ENCODE results near the gene ERVFRD-1.
"Not testable (repeated sequence)": the region's sequence is repeated elsewhere in the genome, so short reads cannot be mapped to it uniquely, and the experiment has no call there.

Gene ERVFRD-1

DNA sequence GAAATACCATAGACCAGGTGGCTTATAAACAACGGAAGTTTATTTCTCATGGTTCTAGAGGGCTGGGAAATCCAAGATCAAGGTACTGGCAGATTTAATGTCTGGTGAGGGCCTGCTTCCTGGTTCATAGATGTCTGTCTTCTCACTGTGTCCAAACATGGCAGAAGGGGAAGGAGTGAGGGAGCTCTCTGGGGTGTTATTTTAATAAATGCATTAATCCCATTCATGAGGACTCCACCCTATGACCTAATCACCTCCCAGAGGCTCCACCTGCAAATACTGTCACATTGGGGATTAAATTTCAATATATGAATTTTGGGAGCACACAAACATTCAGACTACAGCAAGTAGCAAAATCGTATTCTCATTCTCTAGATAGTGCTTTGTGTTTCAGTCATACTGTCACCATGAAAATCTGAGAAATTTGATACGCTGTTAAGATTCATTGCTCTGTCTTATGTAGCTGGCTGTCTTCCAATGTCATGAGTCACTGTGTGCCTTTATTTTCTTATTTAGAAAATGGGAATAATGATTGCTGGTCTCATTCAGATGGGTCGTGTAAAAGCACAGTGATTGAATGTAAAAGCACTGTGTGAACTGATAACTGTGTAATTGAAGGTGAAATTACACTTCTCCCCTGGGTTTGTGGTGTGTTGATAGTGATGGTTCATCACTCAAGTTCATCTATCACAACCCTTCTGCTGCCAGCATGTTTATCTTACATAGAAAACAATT is 8.9 kb upstream of the ERVFRD-1 start:
- Histone ChIP-seq H3K27ac (no peak overlapping the region), H3K4me3 (no peak overlapping the region), H3K9ac (no peak overlapping the region), H3K27me3 (no peaks in the 10 kb centered on the region), H3K9me3 (replicated peaks in 1 of 11) (peaks cover 0 to 20% (median 13%) of the 10 kb centered on the region in 11 experiments; a peak in 11 of 22 replicates), H3K4me1 (peaks cover 0 to 11% (median 3%) of the 10 kb centered on the region in 10 experiments; a peak in 7 of 20 replicates), H4K20me1 (peaks cover 0 to 40% (median 12%) of the 10 kb centered on the region in 11 experiments; a peak in 10 of 22 replicates), H3K36me3 (peaks cover under 1 to 44% (median 16%) of the 10 kb centered on the region in 11 experiments; a peak in 15 of 22 replicates), H3K4me2 (no peak overlapping the region)
- no peak for TF ChIP-seq Cebpa-rat (IDR thresholded peaks at IDR 0.05)

GRCh38 chr6:11115808-11116536 is 4.4 kb upstream of the ERVFRD-1 start:
- not testable (repeated sequence) for H3K27ac ChIP-seq, H3K4me3 ChIP-seq, H3K9ac ChIP-seq, H3K27me3 ChIP-seq
- peaks cover 0 to 20% (median 13%) of the 10 kb centered on the region in 11 experiments; a peak in 12 of 22 replicates for H3K9me3 ChIP-seq (replicated peaks in 1 of 11)
- peaks cover 0 to 21% (median 14%) of the 10 kb centered on the region in 11 experiments; a peak in 11 of 22 replicates for H3K36me3 ChIP-seq
- peaks cover 0 to 44% (median 8%) of the 10 kb centered on the region in 11 experiments; a peak in 11 of 22 replicates for H4K20me1 ChIP-seq
- 0 out of 22 replicates have a peak overlapping the region, but pooled peaks of 1 of the 11 experiments have one; percentile 9 for H3K4me2 ChIP-seq
- H3K4me1 ChIP-seq, result peaks cover 6 to 28% (median 14%) of the 10 kb centered on the region in 10 experiments; a peak in 17 of 20 replicates

DNA sequence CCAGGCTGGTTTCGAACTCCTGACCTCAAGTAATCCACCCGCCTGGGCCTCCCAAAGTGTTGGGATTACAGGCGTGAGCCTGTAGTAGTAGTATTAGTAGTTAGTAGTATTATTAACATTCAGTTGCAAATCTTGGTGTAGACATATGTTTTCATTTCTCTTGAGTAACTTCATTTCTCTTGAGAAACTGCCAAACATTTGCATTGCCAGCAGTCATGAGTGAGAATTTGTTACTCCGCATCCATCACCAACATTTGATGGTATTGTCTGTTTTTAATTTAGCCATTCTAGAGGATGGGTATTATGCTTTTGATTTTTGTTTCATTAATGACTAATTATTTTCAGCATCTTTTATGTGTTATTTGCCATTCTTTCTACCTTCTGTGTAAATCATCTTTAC is 1.5 kb upstream of the ERVFRD-1 start:
- peaks cover 0 to 35% (median 18%) of the 10 kb centered on the region in 11 experiments; a peak in 12 of 22 replicates for H3K36me3 ChIP-seq
- no peaks in the 10 kb centered on the region for H3K27me3 ChIP-seq
- H3K9ac ChIP-seq, result no peak overlapping the region
- no peak overlapping the region for H3K4me3 ChIP-seq
- TF ChIP-seq Cebpa-rat (IDR thresholded peaks at IDR 0.05), result no peak
- H3K4me2 ChIP-seq, result no peak overlapping the region
- peaks cover 0 to 55% (median 22%) of the 10 kb centered on the region in 11 experiments; a peak in 14 of 22 replicates for H4K20me1 ChIP-seq
- peaks cover 6 to 28% (median 14%) of the 10 kb centered on the region in 10 experiments; a peak in 17 of 20 replicates for H3K4me1 ChIP-seq
- H3K27ac ChIP-seq, result no peak overlapping the region
- peaks cover 0 to 46% (median 16%) of the 10 kb centered on the region in 11 experiments; a peak in 15 of 22 replicates for H3K9me3 ChIP-seq (replicated peaks in 1 of 11)

DNA sequence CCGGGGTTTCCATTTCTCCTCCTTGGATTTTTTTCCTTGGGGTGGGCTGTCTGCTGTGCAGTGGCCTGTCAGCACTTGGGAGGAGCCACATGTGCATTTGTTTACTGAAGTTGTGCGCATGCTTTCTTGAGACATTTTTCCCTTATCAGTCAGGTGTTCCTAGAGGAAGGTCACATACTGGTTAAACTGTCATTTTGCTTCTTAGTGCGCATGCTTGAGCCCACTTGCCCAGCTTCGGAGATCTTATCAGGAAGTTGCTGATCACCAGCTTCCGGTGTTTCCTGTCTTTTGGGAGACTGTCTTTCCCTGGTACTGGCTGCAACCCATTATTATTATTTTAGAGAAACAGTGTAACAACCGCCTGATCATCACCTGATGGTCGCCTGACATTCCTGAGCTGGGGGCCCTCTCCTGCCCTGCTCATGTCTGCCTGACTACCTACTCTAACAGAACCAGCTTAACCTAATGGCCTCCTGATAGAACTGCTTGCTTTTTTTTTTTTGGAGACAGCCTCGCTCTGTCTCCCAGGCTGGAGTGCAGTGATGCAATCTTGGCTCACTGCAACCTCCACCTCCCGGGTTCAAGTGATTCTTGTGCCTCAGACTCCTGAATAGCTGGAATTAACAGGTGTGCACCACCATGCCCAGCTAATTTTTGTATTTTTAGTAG is 378 bp upstream of the ERVFRD-1 start:
- no peak overlapping the region for H3K27ac ChIP-seq
- no peaks in the 10 kb centered on the region for H3K27me3 ChIP-seq

GRCh38 chr6:11108726-11109125 is 2.8 kb downstream of the ERVFRD-1 start:
- Histone ChIP-seq H3K4me3 (no peak overlapping the region), H3K27ac (no peak overlapping the region), H3K9me3 (replicated peaks in 1 of 11) (peaks cover 14 to 85% (median 51%) of the 10 kb centered on the region in 11 experiments), H4K20me1 (peaks cover 0 to 84% (median 30%) of the 10 kb centered on the region in 11 experiments; a peak in 14 of 22 replicates), H3K4me2 (no peak overlapping the region), H3K4me1 (peaks cover 6 to 16% (median 10%) of the 10 kb centered on the region in 10 experiments; a peak in 16 of 20 replicates), H3K9ac (no peak overlapping the region), H3K36me3 (peaks cover 14 to 72% (median 39%) of the 10 kb centered on the region in 11 experiments; a peak in 20 of 22 replicates), H3K27me3 (no peaks in the 10 kb centered on the region)
- no peak for TF ChIP-seq Cebpa-rat (IDR thresholded peaks at IDR 0.05)

More for the DNA sequence above, 378 bp upstream of the ERVFRD-1 start:
- no peak overlapping the region for H3K9ac ChIP-seq
- peaks cover 6 to 28% (median 14%) of the 10 kb centered on the region in 10 experiments; a peak in 17 of 20 replicates for H3K4me1 ChIP-seq
- no peak for TF ChIP-seq Cebpa-rat (IDR thresholded peaks at IDR 0.05)
- H3K36me3 ChIP-seq, result peaks cover 4 to 46% (median 22%) of the 10 kb centered on the region in 11 experiments; a peak in 16 of 22 replicates
- no peak overlapping the region for H3K4me3 ChIP-seq
- H4K20me1 ChIP-seq, result peaks cover 0 to 65% (median 25%) of the 10 kb centered on the region in 11 experiments; a peak in 15 of 22 replicates
- H3K9me3 ChIP-seq (replicated peaks in 1 of 11), result peaks cover 0 to 53% (median 21%) of the 10 kb centered on the region in 11 experiments; a peak in 16 of 22 replicates
- peak overlapping the region in 8 of 11 experiments; percentile 1 to 38 (median 17); a peak in 8 of 22 replicates for H3K4me2 ChIP-seq

DNA sequence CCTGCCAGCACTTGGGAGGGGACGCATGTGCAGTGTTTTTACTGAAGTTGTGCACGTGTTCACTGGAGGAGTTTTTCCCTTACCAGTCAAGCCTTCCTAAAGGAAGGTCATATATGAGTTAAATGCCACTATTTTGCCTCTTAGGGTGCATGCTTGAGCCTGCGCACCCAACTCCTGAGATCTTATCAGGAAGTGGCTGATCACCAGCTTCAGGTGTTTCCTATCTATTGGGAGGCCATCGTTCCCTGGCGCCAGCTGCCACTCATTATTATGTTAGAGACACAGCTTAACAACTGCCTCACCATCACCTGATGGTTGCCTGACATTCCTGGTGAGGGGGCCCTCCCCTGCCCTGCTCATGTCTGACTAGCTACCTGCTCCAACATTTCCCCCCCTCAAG is 8.5 kb downstream of the ERVFRD-1 start:
- H3K4me1 ChIP-seq, result peaks cover 0 to 9% (median 0%) of the 10 kb centered on the region in 10 experiments; a peak in 4 of 20 replicates
- no peak overlapping the region for H3K27ac ChIP-seq
- TF ChIP-seq Cebpa-rat (IDR thresholded peaks at IDR 0.05), result no peak
- no peak overlapping the region for H3K9ac ChIP-seq
- no peaks in the 10 kb centered on the region for H3K27me3 ChIP-seq
- H3K36me3 ChIP-seq, result peaks cover 50 to 92% (median 80%) of the 10 kb centered on the region in 11 experiments
- H3K4me3 ChIP-seq, result no peak overlapping the region
- peaks cover 55 to 92% (median 85%) of the 10 kb centered on the region in 11 experiments for H3K9me3 ChIP-seq (replicated peaks in 1 of 11)
- peaks cover 0 to 58% (median 10%) of the 10 kb centered on the region in 11 experiments; a peak in 11 of 22 replicates for H4K20me1 ChIP-seq
- H3K4me2 ChIP-seq, result peak overlapping the region in 4 of 11 experiments; percentile 8 to 21 (median 15); a peak in 5 of 22 replicates

GRCh38 chr6:11101417-11101816 is 10.1 kb downstream of the ERVFRD-1 start:
- peaks cover 0 to 10% (median 1%) of the 10 kb centered on the region in 10 experiments; a peak in 11 of 20 replicates for H3K4me1 ChIP-seq
- H3K36me3 ChIP-seq, result peaks cover 56 to 95% (median 73%) of the 10 kb centered on the region in 11 experiments
- peaks cover 0 to 58% (median 7%) of the 10 kb centered on the region in 11 experiments; a peak in 12 of 22 replicates for H4K20me1 ChIP-seq
- H3K4me2 ChIP-seq, result no peak overlapping the region
- H3K9ac ChIP-seq, result no peak overlapping the region
- no peak overlapping the region for H3K4me3 ChIP-seq
- H3K27ac ChIP-seq, result no peak overlapping the region
- TF ChIP-seq Cebpa-rat (IDR thresholded peaks at IDR 0.05), result no peak
- peaks cover 55 to 80% (median 74%) of the 10 kb centered on the region in 11 experiments for H3K9me3 ChIP-seq (replicated peaks in 1 of 11)
- no peaks in the 10 kb centered on the region for H3K27me3 ChIP-seq

DNA sequence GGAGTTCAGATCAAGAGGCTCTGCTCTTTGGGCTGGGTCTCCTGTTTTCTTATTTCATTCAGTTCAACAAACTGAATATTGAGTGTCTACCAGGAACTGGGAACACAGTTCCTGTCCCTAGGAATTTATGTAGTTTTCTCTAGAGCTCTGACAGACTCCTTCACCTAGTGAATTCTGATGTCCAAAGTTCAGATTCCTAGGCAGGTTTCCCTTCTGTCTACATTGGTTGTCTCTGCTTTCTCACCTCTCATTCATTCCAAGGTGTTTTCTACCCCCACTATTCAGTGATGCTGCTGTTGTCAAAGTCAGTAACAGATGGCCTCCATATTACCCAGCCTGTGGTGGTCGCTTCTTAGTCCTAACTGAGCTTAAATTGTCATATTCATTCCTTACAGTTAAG is 13.5 kb downstream of the ERVFRD-1 start:
- Histone ChIP-seq H3K4me3 (no peak overlapping the region), H3K9ac (no peak overlapping the region), H3K27ac (no peak overlapping the region)

More for the DNA sequence above, 13.5 kb downstream of the ERVFRD-1 start:
- peaks cover 0 to 41% (median 15%) of the 10 kb centered on the region in 11 experiments; a peak in 10 of 22 replicates for H4K20me1 ChIP-seq
- peaks cover 33 to 64% (median 56%) of the 10 kb centered on the region in 11 experiments; a peak in 21 of 22 replicates for H3K36me3 ChIP-seq
- H3K4me2 ChIP-seq, result no peak overlapping the region
- peaks cover 34 to 47% (median 41%) of the 10 kb centered on the region in 11 experiments for H3K9me3 ChIP-seq (replicated peaks in 1 of 11)
- H3K4me1 ChIP-seq, result peaks cover 15 to 26% (median 17%) of the 10 kb centered on the region in 10 experiments
- TF ChIP-seq Cebpa-rat (IDR thresholded peaks at IDR 0.05), result no peak
- H3K27me3 ChIP-seq, result no peaks in the 10 kb centered on the region
